AG09319 (cell line): ENCODE data around the gene EGFL7.

Source experiments
- DNase-seq: peaks from one replicate; pipeline ENCODE4 v3.0.0-alpha.2; 2010; ENCODE audit warnings: low read depth; ENCODE audit errors: extremely low read depth
- TF ChIP-seq, protein P1 (sequence below): IDR thresholded peaks from 2 replicates; pipeline ENCODE4 v1.5.1; 2011; ENCODE audit warnings: low read depth, mild to moderate bottlenecking, inconsistent platforms, low read length, moderate library complexity

Gene EGFL7

GRCh38 chr9:136648751-136649150 lies 14.0 kb upstream of the EGFL7 start:
- TF ChIP-seq, protein P1, sequence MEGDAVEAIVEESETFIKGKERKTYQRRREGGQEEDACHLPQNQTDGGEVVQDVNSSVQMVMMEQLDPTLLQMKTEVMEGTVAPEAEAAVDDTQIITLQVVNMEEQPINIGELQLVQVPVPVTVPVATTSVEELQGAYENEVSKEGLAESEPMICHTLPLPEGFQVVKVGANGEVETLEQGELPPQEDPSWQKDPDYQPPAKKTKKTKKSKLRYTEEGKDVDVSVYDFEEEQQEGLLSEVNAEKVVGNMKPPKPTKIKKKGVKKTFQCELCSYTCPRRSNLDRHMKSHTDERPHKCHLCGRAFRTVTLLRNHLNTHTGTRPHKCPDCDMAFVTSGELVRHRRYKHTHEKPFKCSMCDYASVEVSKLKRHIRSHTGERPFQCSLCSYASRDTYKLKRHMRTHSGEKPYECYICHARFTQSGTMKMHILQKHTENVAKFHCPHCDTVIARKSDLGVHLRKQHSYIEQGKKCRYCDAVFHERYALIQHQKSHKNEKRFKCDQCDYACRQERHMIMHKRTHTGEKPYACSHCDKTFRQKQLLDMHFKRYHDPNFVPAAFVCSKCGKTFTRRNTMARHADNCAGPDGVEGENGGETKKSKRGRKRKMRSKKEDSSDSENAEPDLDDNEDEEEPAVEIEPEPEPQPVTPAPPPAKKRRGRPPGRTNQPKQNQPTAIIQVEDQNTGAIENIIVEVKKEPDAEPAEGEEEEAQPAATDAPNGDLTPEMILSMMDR, result no peak
- no peak for DNase-seq

GRCh38 chr9:136650021-136650420 lies 12.7 kb upstream of the EGFL7 start:
- no peak for DNase-seq
- TF ChIP-seq, protein P1, result no peak

- TF ChIP-seq, protein P1, result no peak
- no peak for DNase-seq
Observed at GRCh38 chr9:136650648-136651047, 12.1 kb upstream of the EGFL7 start.

- TF ChIP-seq, protein P1, result no peak
- DNase-seq, result no peak
Observed at GRCh38 chr9:136651860-136652259, 10.9 kb upstream of the EGFL7 start.

GRCh38 chr9:136653323-136654079 lies 9.2 kb upstream of the EGFL7 start:
- no peak for DNase-seq
- TF ChIP-seq, protein P1, result no peak

DNA sequence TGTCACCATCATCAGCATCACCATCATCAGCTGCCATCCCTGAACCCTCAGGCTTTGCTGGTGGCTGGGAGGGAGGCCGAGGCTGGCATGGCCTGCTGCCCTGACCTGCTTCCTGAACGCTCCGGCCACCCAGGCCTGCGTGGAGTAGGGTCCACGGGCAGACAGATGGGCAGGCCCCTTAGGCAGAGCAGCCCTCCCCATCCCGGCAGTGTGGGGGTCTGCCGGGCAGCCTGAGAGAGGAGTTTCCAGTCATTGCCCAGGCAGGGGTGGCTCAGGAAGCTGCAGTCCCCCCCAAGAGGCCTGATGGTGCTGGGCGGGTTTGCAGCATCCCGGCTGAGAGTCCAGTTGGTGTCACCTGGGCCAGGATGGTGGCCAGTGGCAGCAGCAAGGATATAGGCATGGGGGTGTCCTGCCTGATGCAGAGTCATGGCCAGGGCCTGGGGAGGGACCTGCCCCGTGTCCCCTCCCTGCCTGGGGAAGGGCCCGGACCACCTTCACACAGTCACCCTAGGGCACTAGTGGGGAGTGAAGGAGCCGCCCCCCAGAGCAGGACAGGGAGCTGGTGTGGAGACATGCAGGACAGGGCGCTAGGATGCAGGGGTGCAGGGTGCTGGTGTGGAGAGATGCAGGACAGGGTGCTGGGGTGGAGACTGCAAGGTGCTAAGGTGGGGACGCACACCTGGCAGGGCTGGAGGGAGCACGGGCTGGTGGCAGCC lies 7.7 kb upstream of the EGFL7 start:
- no peak for DNase-seq
- TF ChIP-seq, protein P1, result no peak

DNA sequence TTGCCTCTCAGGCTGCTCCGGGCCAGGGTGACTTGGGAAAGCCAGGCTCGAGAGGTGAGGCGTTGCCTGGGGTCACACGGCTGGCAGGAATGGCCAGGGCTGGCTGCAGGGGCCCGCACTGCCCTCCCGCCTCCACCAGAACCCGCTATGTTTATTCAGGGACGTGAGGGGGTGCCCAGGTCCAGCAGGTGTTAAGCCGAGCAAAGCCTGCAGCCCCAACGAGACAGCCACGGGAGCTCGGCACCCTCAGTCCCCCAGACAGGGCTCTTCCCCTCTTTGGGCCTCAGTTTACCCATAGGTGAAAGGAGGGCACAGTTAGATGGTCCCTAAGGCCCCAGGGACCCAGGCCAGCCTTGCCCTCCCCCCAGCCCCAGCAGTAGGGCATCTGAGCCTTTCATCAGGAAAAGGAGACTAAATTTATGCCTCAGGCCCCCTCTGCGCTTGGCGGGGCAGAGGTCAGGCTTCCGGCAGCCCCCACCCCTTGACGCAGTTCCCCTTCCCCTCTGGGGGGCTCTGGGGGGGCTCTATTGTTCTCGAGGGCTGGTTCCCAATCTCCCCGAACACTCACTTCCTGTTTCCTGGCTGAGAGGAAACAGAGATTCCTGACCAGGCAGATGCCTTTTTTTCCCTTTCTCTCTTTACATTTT lies 7.1 kb upstream of the EGFL7 start:
- DNase-seq, result no peak
- TF ChIP-seq, protein P1, result no peak
